ENCODE measurements around the gene CACNG4.

CACNG4 gene

DNA sequence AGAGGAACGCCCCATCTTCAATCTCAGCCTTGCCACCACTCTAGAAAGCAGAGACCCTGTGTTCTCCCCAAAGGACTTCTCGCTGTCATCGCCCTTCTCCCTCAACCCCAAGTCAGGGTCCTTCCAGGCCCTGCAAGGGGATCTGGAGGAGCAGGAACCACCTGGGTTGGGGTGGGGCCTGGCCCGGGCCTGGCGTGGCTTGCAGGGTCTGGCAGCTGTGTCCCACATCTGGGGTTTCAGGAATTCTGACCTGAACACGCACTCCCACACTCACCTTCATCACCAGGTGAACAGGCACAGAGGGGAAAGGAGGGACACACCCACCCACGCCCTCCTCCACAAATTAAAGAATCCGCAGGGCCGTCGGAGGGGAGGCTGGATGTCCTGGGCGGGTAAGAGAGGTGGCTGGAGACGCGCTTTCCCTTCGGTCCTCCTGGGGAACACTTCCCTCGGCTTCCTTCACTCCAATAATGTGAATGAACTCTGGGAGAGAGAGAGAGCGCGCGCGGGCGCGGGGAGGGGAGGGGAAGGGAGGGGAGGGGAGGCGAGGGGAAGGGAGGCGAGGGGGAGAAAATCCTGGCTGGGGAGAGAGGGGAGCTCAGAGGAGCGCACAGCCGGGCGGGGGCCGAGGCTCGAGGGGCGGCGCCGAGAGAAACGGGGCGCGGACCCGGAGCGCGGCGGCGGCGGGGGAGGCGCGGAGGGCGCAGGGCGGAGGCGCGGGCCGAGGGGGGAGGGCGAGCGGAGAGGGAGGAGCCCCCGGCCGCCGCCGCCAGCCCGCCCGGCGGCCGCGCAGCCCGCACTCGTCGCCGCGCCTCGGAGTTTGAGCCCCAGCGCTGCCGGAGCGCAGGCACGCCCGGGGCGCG is at the start of gene CACNG4:
Gene CACNG4 (plus strand): TSS at position 799 of the 863 bp plus-strand sequence. CDS start 205 bp downstream, outside the sequence.
- no peak for DNase-seq

DNA sequence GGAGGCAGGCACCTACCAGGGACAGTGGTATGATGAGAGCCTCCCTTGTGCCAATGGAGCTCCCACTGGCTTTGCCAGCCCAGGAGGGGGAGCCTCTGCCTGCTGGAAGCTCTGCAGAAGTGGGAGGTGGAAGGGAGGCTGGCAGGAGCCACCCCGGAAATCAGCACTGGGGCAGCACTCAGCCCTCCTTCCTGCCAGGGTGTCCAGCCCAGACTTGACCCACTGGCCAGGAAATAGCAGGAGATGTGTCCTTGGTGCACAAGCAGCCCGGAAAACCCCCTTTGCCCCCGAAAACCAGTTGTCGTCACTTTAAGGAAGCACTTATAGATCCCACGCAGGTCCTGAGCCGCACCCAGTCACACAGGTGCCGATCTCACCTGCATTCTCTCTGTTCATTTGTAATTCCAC is 49.3 kb upstream of the CACNG4 start:
- no peak for DNase-seq

DNA sequence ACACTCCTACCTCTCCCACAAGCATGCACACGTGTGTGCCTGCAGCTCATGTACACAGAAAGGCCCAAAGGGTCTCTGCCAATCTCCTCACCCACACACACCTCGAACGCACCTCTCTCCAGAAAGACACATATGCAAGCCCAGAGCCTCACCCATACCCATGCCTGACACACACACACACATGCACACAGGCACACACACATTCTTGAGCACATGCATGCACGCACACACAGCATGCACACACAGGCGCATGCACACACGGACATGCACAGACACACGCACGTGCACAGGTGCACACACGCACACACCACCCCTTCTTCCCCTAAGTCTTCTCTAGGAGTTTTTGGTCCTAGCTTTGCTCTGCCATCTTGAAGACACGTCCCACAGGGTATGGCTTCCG is 48.7 kb upstream of the CACNG4 start:
- DNase-seq: no peak

DNA sequence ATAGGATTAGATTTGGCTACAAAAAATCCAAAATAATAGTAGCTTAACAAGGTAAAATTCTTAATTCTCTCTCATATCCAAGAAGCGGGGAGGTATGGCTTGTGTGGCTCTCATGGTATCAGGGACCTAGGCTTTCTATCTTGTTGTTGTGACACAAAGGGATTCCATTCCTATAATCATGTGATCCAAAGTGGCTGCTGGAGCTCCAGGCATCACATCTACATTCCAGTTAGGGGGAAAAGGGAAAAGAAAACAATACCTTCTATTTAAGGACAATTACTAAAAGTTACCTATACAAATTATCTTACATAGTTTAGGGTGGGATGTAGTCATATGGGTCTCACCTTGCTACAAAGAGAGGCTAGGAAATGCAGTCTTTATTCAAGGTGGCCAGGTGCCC is 47.6 kb upstream of the CACNG4 start:
- DNase-seq: no peak

DNA sequence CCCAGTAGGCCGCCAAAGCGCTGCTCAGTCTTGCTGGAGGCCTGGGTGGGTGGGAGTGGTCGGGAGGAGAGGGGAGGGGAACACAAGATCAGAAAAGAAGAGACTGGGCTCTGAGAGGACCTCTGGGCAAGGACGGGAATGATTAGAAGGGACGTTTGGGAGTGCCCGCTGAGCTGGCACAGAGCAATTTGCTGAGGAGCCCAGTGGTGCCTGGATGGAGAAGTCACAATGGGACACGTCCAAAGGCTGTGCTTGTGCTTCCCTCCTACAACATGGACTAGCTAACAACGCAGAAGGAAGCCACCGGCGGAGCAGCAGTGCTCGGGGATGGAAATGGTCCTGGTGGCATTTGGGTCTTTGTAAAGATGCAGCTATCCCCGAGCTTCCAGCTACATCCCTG is 45.6 kb upstream of the CACNG4 start:
- DNase-seq: no peak

DNA sequence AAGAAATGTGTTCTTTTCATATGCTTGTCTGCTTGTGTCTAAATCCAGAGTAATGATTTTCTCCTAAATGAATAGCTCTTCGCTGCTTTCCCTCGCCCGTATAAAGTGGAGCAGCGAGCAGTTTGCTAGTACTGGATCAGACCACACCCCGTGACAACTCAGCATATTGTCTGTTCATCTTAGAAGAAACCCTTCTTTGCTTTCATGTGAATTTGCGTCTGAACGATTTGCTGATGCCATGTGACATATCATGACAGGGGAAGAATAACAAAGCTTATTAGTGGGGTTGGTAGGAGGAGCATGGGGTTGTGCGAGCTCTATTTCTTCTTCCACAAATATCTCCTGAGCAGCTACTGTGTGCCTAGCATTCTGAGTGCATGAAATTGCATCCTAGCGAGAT is 44.1 kb upstream of the CACNG4 start:
- no peak for DNase-seq

DNA sequence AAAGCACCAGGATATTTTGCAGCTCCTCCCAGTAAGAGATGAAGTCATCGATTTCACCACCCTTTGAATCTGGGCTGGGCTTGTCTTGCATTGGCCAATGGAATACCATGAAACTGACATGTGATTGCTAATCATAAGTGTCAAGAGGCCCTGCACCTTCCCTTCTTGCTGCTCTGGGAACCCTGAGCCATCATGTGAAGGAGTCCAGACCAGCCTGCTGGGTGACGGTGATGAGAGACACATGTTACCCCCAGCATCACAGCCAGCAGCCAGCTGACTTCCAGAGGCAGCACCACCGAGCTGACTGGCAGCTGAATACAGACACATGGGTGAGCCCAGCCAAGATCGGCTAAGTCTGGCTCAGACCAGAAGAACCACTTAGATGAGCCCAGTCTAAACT is 43.6 kb upstream of the CACNG4 start:
- DNase-seq: no peak

DNA sequence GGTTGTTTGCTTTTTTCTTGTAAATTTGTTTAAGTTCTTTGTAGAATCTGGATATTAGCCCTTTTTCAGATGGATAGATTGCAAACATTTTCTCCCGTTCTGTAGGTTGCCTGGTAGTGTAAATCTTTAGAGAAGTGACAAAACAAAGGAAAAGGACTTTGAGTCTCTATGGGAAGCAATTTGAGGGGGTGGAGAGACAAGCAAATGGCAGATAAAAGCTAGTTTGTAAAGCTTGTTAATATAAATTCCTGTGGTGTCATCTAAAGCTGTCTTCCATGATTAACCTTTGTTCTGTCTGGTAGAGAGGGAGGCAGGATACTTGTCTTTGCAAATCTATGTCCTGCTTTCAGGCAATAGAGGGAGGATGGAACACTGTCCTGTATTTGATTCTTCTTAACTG is 40.6 kb upstream of the CACNG4 start:
- DNase-seq: no peak

DNA sequence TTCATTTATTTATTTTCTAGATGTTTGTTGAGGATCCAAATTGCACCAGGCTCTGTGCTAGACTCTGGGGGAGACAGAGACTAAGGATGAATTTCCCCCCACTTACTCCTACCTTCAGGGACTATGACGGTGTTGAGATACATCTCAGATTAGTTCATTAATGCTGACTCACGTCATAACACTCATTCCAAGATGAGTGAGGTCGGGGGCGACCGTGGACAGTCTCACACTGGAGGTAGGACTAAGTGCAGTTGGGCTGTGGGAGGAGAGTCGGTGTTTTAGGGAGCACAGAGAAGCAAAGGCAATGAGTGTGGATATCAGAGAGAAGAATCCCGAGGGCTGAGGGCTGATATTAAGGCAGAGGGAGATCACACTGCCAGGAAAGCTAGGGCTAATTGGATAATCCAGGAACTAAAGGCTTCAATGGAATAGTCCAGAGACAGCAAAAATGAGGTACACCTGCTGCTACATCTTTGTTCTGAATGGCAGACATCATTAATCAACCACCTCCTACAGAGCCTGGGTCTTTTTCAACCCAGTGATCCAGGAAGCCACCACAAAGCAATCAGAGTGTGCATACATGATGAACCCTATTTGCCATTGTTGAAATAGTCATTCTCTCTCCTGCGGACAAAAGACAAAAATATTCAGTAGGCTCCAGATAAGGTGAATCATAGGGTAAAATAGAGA is 38.6 kb upstream of the CACNG4 start:
- DNase-seq: no peak

DNA sequence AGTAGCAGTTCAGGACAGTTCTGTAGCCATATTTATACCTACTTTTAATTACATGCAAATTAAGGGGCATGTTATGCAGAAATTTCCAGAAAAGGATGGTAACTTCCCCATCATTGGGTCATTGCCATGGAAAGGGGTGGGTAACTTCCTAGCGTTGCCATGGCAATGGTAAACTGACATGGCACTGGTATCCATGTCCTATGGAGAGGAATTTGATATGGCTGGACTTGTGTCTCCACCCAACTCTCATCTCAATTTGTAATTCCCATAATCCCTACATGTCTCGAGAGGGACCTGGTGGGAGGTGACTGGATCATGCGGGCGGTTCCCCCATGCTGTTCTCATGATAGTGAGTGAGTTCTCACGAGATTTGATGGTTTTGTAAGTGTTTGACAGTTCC is 35.6 kb upstream of the CACNG4 start:
- DNase-seq: no peak

DNA sequence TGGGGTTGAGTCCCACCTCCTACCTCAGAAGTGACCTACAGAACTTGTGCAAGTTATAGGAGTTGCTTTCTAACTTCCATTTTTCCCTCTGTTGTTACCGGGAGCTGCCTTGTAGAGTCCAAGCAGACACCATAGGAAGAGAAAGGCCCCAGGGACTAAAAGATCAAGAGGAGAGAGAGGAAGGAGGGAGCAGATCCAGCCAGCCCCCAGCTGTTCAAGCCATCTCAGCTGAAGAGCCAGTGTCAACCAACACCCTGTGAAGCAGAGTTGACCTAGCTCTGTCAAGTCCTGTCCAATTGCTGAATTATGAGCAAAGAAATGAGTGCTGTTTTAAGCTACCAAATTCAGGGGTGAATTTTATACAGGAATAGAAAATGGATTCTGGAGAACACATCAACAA is 34.9 kb upstream of the CACNG4 start:
- no peak for DNase-seq

DNA sequence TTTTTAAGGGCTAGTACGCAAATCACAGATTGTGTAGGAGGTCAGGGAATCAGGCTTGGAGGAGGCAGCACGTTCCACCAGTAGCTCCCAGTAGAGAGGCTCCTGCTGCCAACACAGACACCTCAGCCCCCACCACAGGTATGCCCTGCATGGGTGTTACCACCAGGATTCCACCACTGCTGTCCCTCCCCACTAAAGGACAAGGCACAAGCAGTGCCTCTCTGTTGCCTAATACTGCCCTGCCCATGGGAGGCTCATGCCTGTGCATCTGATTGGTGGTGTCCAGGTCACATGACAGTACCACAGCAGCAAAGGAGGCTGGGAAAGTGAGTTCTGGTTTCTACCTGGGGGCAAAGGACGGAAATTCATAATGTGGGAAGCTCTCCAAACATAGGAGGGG is 33.6 kb upstream of the CACNG4 start:
- no peak for DNase-seq

DNA sequence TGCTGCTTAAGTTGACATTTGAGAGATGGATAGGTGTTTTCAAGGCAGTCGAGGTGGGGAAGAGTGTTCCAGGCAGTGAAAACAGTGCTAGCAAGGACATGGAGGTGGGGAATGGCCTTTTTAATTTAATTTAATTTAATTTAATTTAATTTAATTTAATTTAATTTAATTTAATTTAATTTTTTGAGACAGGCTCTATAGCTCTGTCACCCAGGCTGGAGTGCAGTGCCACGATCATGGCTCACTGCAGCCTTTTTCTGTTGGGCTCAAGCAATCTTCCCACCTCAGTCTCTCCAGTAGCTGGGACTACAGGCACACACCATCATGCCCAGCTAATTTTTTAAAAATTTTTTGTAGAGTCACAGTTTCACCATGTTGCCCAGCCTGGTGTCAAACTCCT is 32.2 kb upstream of the CACNG4 start:
- no peak for DNase-seq

DNA sequence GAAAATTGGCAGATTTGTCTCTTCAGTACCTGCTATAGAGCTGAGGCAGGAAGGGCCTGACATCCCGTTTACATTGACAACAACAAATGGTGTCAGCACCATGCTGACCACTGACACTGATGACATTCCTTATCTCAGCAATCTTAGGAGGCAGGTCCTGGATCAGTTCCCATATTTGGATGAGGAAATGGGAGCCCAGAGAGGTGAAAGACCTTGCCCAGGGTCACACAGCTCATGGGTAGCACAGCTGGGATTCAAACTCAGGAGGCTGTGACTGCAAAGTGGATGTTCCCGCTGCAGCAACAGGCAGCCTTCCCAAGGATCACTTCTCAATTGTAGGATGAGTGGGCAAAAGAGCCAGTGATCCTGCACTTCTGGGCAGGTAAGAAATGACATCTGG is 30.5 kb upstream of the CACNG4 start:
- DNase-seq: no peak

DNA sequence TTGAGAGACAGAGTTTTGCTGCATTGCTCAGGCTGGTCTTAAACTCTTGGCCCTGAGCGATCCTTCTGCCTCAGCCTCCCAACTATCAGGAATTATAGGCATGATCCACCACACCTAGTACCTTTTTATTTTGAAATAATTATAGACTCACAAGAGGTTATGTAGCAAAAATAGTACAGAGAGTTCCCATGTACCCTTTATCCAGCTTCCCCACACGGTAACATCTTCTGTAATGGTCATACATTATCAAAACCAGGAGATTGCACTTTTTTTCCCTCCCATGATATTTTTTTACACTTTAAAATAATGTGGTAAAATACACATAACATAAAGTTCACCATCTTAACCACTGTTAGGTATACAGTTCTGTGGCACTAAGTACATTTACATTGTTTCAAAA is 28.8 kb upstream of the CACNG4 start:
- DNase-seq: no peak

DNA sequence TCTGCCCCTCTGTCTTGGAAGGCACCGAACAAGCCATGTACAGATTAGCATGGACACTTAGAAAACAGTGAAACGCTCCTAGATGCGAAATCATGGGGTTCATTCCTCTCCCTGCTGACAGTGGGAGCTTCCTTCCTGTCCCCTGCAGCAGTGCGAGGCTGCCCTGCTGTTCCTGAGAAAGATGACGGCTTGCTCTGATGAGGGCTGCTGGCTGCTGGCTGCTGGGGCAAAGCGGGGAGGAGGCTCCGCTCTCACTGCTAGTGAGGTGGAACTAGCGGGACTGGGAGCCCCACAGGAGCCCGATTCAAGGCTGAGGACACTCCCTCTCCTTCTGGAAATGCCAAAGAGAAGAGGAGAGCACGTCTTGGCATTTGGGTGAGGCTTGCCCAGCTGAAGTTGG is 25.9 kb upstream of the CACNG4 start:
- no peak for DNase-seq

DNA sequence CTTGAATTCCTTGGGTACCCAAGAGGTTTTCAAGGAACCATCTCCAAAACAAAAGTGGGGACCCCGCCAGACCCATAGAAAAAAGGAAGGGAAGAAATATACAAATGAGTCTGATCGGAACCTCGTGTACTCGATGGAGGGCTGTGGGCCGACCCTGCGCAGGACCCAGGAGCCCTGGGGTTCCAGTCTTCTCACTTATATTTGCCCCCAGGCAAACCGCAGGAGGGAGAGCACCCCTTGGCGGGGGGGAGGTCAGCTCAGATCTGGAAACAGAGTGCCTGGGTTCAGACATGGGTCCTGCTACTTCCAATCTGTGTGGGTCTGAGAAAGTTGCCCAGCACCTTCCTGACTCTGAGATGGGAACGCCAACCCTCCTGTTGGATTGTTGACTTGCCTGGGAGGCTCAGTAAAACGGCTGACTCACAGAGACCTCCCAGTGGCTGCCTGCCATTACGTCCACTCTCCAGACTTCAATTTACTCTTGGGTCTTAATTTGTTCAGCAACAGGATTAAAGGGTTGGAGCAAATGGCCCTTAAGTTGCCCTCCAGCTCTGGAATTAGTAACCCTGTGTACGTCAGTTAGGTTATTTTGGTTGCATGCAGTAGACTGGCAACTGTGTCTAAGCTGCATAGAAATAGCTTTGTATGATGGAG is 24.9 kb upstream of the CACNG4 start:
- DNase-seq: no peak

DNA sequence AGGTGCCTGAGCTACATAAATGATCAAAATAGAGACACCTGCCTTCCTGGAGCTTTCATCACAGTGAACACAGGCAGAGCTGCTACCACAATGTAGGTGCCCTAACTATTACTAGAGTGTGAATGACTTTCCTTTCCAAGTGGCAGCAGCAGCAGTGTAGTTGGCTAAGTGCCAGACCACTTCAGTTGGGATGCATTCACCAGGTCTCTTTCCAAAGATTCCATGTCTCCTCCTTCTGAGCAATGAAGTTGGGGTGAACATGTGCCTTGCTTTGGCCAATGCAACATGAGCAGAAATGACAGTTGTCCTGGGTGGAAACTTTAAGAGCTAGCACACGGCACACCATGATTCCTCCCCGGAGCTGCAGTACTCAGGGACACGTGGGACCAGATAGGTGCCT is 23.3 kb upstream of the CACNG4 start:
- DNase-seq: no peak

DNA sequence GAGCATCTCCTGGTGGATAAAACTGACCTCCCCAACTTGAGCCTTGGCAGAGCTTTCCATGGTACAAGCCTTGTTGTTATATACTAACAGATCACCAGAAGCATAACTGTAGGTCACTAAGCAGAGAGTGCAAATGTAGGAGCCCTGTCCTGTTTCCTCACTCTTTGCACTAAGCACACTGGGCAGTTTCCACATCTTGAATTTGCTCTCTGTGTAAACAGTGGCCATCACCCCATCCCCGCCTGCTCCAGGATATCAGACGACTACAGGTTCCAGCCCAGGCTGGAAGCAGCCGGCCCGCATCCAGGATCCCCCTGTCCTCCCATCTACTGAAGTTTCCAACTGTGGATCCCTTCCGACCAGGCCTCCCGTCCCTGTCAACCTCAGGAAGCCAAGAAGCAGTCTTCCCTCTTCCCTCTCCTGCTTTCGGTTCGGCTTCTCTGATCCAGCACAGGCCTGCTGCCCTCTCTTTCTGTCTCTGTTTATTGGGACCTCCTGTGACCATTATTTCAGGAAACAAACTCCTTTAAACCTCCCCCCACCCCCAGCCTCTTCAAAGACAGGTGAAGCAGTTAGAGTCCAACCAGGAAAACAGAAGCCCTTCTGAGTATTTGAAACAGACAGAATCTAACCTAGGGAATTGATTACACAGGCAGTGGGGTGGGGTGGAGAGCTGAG is 22.6 kb upstream of the CACNG4 start:
- no peak for DNase-seq

DNA sequence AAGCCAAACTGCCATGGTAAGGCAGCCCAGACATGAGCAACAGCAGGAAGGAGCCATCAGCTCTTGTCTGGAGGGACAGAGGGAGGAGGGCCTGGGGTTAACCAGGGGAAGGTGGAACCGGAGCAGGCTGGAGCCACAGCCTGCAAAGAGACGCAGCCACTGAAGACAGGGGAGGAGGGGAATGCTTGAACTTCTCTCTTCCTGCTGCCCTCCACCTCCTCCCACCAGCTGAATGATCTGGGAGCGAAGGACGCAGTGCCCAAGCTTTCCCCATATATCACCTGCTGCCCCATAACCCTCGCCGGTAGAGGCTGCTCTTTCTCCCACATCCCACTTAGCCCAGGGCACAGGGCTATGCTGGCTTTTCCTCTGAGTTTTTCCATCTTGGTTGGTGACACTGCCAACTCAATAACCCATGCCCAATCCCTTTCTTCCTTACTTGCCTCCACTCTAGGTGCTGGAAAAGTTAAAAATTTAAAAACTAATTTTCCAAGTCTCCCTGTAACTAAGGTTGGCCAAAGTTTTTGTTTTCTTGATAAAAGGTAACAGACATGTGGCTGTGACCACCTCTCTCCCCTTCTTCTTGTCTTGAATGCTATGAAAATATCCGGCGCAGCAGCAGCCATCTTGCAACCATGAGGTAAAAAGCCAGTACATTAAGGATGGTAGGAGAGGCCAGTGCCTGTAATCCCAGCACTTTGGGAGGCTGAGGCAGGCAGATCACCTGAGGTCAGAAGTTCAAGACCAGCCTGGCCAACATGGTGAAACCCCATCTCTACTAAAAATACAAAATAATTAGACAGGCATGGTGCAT is 21.8 kb upstream of the CACNG4 start:
- DNase-seq: no peak

DNA sequence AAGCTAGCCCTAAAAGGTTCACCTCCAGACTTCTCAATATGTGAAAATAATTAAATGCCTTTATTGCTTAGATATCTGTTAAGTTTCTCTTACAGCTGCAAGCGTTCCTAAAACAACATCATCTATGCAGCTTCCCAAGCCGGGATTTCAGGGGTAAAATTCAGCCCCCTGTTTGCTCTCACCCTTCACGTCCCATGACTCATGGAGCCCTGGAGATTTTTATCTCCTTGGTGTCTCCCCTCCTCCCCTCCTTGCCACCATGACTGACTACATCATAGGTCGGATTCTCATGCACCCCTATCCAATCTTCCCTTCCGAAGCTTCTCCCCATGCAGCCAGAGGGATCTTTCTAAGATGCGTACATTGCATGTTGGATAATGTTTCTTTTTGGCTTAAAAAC is 21.0 kb upstream of the CACNG4 start:
- DNase-seq: no peak

DNA sequence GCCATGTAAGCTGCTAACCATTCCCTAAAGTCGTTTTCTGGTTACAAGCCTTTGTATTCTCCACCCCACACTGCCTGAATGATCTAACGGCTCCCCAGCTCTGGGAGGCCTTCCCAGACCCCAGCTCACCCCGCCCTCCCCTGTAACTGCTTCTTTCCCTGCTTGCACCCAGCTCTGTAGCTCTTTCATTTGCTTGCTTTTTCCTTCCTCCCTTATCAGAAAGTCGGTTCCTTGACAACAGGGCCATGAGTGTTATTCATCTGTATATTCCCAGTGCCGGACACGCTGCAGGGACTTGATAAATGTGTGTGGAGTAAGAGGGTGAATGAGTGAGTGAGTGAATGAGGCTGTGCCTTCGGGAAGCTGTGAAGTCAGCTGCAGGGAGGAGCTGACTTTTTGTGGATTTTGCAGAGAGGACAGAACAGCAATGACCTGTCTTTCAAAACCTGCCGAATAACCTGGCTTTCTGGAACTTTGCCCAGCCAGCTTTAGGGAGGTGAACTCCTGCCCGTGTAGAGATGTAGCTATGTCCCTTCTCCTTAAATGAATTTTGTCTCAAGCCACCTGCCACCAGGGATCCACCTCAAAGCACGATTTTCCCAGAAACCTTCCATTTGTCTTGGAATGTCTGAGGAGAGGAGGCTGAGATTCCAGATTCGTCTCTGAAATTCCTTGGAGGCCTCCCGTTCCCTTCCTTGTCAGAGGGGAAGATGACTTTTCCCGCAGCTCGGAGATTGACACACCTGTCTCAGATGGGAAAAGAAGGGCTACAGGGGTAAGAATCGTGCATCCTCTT is 20.0 kb upstream of the CACNG4 start:
- no peak for DNase-seq
